GM19023 (cell line): ENCODE results near the gene NMRK1.
A peak's percentile ranks its signal among the peaks of the same experiment; 100 is the strongest.

Experiments
- ATAC-seq: cut with Tn5 transposase; IDR thresholded peaks from one replicate; pipeline ENCODE4 v1.9.1; 2021; ENCODE audit warnings: mild to moderate bottlenecking, moderate library complexity; ENCODE audit not compliant: unreplicated experiment

The NMRK1 gene

GRCh38 chr9:75102177-75102790 lies 14.3 kb upstream of the NMRK1 start:
- no peak for ATAC-seq

DNA sequence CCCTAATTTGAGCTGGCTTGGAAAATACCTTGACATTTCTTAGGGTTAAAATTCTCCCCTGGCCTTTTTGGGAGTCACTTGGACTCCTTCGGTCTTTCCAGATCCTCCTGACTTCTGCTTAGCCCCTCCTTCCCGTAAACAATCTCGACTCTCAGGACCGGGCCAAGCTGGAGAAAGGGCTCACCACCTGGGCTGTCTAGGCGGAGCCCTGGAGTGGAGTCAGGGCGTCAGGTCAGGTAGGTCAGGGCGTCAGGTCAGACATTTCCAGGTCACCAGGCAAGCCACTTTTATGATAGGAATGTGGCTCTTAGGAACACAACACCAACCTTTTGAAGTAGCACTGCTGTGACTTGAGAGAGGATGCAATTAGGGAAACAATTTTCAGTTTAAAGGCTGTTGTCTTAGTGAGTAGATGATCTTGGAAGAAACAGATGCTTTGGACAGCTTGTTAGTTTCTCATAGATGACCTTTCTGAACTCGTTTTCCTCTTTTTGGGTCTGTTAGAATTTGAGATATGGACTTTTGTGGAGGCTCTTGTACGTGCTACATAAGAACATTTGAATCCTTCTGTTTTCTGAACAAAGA lies 13.1 kb upstream of the NMRK1 start:
- ATAC-seq, result no peak

DNA sequence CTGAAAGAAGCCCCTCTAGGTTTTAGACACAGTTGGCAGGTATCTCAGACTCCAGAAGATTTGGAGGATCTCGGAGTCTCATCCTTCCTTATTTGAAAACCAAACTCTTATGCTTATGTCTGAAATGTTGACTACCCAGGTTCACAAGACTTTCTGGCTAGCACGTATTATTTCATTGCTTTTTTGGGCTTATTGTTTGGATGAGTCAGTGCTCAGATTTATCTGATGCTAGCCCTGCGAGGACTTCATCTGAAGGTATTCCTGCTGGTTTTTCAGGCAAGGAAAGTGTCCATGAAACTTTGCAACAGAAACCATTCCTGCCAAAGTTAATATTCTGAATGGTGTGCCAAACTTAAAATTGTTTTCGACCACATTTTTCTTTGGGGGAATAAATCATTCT lies 8.8 kb upstream of the NMRK1 start:
- ATAC-seq, result no peak

- no peak for ATAC-seq
Observed at GRCh38 chr9:75092766-75093165, 4.8 kb upstream of the NMRK1 start.

- ATAC-seq, result no peak
Observed at GRCh38 chr9:75090579-75090978, 2.6 kb upstream of the NMRK1 start.

- no peak for ATAC-seq
Observed at GRCh38 chr9:75089373-75089766, 1.4 kb upstream of the NMRK1 start.

DNA sequence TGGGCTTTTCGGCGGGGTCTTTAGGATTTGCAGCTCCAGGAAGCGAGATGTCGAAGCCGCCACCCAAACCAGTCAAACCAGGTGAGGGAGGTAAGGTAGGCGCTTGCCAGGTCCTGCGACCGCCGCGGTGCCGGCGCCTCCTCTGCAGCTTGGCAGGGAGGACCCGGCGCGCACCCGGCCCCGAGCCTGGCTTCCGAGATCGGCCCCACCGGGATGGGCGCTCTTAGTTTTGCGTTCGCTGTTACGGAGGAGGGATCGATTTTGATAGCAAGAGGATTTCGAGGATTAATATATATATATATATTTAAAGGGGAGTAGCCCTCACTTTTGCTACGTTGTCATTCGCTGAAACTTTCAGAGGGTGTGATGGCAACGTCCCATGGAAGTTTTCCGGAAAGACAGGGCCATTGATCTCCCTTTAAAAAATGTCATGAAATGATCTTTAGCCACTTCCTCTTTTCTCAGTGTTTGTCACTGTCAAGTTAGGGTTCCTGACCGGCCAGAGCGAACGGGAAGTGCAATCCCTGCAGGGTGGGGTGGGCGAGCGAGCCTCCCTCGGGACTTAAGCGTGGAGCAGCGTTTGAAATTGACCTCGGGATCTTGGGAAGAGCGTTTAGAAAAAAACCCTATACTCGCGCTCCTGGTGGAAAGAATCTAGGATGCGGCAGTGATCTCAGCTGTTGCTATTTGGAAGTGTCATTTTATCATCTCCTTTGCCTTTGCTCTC lies 854 bp upstream of the NMRK1 start:
- peak; percentile 23 for ATAC-seq

GRCh38 chr9:75087289-75087823 lies 599 bp downstream of the NMRK1 start:
- no peak for ATAC-seq

DNA sequence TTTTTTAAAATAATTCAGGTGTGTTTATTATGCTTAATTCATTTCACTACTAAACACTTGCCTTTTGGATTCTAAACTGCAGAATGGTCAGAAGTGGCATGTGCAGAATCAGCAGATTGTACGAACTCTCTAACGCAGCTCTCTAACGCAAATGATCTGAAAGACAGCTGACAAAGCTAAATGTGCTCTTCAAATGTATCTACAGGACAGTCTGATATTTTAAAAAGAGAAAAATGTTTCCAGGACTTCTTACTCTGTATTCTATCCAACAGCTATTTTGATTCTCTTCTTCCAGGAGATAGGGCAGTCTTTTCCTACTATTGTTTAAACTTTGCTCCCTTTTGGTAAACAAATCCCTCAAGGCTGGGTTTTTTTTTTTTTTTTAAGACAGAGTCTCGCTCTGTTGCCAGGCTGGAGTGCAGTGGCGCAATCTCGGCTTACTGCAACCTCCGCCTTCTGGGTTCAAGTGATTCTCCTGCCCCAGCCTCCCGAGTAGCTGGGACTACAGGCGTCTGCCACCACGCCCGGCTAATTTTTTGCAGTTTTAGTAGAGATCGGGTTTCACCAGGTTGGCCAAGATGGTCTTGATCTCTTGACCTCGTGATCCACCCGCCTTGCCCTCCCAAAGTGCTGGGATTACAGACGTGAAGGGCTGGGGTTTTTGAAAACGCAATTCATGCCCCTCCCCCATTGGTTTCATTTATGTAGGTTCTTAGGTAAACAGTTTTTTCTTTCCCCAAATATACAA lies 1.2 kb downstream of the NMRK1 start:
- ATAC-seq, result no peak

DNA sequence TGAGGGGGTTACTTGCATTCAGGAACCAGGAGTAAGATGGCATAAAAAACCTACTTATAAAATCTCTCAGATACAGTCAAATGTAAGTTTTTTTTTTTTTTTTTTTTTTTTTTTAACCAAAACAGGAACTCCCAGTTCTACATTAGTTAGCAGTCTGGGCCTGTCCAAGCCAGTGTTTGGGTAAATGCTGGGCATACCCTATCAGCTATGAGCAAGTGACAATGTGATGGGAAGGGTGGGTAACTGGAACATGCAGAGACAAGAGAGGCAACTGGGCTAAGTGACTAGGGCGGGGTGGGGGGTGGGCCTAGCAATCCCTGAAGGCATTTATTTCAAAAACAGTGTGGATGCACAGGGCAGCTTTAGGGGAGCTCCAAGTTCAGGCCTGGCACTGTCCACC lies 2.3 kb downstream of the NMRK1 start:
- ATAC-seq, result no peak

DNA sequence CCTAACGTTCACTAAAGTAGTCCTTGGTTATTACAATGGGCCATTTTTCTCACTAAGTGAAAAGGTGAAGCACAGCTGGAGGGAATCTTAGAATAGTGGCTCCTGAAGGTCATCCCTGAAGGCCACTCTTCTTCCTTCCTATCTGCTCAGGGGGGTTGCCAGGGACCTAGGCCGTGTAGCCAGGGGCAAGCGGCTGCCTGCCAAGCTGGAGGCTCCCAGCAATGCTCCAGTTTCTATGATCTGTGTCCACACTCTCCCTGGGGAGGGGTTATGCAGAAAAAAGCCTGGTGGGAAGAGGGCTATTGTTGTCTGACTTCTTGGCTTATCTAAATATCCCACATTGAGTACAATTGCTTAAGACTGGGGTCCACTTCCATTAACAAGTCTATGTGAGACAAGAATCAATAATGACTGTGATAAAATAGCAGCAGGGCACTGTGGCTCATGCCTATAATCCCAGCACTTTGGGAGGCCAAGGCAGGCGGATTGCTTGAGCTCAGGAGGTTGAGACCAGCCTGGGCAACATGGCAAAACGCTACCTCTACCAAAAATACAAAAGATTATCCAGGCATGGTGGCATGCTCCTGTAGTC lies 3.8 kb downstream of the NMRK1 start:
- no peak for ATAC-seq

DNA sequence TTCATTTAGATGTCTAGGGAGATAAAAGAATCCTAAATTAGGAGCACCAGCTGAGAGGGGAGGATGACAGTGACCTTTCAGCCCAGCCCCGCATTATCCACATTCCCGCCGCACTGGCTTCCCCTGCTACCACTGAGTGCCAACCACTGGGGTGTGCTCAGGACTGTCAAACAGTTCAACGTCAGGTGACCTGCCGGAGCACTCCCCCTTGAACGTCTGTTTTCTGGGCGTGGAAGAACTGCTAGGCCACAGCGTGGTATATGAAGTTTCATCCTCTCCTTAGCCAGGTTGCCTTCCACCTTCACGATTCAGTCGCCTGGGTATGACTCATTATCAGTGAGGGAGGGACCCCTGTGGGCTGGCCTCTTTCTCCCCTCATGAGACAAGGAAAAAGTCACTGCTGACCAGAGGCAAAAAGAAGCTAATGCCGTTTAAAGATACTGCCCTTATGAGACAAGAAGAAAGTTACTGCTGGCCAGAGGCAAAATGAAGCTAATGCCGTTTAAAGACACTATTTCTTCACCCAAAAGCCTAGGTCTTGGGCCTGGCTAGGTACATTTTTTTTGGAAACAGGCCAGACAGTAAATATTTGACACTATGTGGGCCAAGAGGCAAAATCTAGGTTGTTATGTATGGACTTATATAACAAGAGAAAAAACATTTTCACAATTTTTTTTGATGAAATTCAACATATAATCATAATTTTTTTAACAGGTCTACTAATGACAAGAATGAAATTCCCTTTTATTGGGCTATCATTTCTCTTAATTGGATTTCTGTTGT lies 4.6 kb downstream of the NMRK1 start:
- no peak for ATAC-seq

DNA sequence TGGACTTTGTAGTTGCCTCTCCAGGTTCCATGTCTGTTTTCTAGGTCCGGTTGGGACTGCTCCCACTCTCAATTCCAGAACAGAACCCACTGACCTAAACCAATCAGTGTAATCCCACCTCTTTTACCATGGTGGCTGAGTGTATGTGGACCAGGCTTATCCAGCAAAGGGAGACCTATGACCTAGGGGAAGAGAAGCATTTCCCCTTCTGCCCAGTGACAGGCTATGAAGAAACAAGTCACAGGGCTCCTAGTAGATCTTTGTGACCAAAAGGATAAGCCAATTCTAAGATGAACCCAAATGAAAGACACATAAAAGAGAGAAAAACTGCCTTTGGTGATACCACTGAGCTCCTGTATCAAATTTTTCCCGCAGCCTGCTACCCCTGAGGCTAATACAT lies 6.3 kb downstream of the NMRK1 start:
- ATAC-seq, result no peak

GRCh38 chr9:75072895-75073294 lies 15.1 kb downstream of the NMRK1 start:
- no peak for ATAC-seq

- no peak for ATAC-seq
Observed at GRCh38 chr9:75071530-75072122, 16.3 kb downstream of the NMRK1 start.

DNA sequence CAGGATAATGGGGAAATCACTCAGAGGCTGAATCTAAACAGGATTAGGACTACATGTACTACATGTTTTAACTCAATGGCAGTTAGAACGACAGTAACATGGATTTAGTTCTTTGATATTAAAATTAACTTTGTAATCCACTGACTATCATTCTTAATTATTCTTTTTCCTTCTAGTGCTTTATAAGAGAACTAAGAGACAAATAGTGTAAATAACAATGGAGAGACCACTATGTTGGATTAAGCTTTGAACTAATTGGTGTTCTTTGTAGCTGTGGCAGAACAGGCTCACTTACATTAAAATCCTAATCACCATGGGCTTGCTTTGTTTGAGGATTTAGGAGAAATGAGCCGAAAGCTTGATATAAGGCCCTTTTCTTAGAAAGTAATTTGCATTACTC lies 18.8 kb downstream of the NMRK1 start:
- no peak for ATAC-seq

- no peak for ATAC-seq
Observed at GRCh38 chr9:75067894-75068293, 20.1 kb downstream of the NMRK1 start.

GRCh38 chr9:75065510-75065909 lies 22.4 kb downstream of the NMRK1 start:
- no peak for ATAC-seq

- no peak for ATAC-seq
Observed at GRCh38 chr9:75064307-75065025, 23.5 kb downstream of the NMRK1 start.
